Activated CD4-positive, alpha-beta T cell treated with anti-CD3 and anti-CD28 coated beads, Interleukin-2, amount 50 U/mL, for 48 hours (primary cell): ENCODE data around the gene PTER.

Experiments used
- DNase-seq, 2 experiments: peaks; one replicate each; pipeline ENCODE4 v3.0.0-alpha.2; 2020

Gene PTER

DNA sequence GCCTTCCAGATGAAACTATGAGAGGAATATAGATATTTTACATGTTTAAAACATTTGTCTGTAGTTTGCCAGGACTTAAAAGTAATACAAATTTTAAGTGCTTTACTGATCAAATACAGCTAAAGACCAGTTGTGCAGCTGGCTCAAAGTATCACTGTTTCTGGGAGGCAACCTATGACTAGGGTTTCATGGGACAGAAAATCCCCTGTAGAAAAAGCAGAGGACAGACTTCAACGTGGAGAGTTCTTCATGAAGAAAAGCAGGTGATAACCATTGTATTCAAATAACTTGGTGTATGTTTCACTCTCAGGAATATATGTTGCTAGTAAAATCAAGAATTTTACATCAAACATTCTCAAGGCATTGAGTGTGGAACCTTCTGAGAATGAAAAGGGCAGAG is 40.9 kb downstream of the PTER start:
- DNase-seq: no peak

DNA sequence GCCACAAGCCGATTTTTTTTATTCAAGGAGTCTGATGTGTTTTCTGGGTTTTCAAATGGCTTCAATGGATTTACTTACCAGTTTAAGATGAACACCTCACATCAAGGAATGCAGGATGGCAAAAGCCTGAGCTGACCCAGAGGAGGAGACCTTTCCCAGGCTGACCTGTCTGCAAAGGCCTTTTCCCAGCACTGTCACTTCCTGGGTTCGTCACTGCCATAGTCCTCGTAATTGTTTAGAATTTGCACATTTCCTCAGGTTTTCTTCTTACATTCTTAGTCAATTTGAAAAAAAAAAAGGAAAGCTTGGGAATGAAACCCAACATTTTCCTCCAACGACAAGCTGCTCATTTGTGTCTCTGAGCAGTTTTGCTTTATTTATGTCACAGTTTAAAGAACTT is 42.0 kb downstream of the PTER start:
- no peak for DNase-seq

DNA sequence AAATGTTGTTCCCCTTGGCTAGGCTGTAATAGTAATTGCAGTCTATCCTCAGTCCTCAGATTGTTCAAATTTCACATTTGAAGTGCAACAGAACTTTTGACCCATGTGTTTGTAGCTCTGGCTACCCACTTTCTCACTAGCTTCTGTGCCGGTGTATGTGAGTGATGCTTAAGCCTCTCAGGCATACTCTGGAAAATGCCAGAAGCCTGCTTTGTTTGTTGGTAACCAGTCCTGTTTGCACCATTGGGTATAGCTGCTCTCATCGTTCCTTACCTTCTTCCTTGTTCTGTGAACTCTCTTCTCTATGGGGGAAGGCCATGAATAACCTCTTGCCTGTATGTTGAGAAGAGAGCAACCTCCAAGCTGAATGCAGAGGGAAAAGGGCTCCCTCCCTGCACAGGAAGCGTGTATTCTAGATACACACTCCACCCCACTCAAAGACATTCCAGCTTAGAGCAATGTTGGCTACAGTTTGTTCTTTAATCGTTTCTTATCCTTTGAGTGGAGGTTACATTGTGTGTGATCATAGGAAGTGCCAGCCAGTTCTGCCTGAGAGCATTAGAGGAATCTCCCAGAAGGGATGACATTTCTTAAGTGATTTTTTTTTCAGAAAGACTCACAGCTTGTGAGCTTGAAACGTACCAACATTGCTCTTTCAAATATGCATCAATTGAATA is 44.4 kb downstream of the PTER start:
- no peak for DNase-seq

DNA sequence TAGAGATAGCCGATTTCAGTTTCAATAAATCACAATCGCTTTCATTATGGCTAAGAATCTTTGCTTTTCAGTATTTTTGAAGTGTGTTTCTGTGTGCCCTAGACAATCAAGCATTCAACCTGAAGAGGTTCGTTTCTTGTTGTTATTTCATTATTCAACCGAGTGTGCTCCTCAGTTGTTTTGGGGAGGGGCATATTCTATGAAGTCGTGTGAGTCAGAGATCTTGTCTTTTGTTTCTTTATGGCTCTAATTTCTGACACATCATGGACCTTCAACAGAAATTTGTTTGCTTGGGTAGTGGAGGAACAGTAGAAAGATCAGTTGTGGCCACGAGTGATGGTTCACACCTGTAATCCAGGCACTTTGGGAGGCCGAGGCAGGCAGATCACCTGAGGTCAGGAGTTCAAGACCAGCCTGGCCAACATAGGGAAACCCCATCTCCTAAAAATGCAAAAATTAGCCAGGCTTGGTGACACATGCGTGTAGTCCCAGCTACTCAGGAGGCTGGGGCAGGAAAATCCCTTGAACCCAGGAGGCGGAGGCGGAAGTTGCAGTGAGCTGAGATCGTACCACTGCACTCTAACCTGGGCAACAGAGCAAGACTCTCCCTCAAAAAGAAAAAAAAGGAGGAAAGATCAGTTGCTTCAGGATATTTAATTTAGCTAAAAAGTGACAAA is 46.6 kb downstream of the PTER start:
- DNase-seq: no peak

DNA sequence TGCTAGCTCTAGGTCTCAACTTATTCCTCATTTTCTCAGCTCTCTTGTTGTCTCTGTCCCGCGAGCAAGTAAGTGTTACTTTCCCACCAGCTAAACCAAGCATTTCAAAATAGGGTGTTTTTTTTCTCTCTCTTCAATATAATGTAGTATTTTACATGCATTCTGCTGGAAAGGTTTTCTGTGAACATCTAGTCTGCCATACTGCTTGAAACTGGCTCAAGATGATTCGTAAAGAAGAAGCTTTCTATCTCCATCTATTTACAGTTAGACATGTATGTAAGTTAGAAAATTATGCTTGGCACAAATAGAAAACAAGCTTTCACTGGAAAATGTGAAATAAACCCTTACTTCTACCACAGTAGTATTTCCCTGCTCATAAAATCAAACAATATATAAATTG is 53.7 kb downstream of the PTER start:
- no peak for DNase-seq

DNA sequence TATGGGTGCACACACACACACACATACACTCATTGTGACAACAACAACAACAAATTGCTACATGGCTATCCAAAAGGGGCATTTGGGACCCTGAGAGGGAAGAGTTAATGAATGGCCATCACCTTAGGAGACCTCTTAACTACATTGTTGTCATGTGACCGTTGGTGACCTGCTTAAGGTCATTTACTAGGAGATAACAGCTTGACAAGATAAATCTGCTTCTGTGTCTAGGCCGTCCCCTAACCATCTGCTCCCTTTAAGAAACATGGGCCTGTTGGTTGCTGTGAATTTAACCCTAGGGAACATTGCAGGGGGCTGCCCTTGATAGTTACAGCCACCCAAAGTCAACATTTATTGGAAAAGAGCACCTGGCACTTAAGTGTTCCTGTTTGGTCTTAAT is 55.1 kb downstream of the PTER start:
- DNase-seq: no peak

DNA sequence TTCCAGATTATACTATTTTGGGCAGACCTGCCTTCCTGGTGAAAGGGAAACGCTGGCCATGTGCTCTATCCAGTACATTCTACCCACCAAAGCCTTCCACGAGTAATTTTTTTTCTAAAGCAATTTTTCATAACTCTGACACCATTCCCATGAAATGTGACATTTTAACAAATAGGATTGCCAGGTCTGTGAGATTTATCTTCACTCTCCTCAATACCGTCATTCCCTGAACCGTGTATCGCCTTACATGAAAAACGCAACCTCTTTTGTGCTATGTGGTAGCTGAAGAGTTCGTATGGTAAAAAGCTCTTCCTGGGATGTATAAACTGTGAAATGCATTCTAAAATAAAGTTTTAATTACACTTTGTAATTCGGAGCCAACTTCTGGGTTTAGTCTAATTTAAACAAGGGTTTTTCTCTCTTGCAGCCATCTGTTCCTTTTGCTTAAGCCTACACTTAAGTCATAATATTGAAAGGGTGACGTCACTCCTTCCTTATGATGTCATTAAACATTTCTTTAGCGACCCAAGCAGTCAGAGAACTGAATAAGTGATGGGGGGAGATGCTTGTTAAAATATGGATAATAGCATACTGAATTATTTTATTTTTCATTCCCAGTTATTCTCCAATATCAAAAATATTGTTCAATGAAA is 57.2 kb downstream of the PTER start:
- DNase-seq: no peak

DNA sequence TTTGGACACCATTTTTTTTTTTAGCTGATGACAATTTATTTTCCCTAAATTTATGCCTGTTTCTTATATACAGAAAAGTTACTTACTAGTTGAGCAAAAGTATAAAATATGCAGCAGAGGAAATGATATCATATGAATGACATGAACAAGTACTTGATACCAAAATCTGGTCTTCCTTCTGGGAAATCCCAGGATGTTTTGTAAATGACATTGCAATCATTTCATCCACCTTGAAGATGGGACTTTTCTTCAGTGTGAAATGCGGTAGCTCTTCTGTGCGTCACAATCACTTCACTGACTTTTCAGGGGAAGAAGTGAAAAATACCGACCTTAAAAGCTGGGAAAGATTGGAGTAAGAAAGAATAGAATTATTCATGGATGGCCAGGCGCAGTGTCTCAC is 61.1 kb downstream of the PTER start:
- DNase-seq: no peak

DNA sequence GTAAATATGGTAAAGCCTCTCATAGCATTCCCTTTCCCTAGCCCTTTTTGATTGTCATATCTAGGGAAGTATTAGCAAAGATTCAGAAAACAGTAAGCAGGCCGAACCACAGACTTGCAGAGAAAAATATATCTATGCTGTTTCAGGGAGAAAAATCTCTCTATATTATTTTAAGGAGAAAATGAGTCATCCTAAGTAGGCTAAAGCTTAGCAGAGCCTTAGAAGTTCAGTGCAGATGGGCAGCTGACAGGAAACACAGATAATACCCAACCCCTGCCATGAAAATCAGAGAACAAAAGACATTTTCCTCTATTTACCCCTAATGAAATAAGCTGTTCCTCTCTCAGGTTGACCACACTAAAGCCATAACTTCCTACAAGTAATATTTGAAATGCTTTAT is 68.4 kb downstream of the PTER start:
- DNase-seq: no peak

DNA sequence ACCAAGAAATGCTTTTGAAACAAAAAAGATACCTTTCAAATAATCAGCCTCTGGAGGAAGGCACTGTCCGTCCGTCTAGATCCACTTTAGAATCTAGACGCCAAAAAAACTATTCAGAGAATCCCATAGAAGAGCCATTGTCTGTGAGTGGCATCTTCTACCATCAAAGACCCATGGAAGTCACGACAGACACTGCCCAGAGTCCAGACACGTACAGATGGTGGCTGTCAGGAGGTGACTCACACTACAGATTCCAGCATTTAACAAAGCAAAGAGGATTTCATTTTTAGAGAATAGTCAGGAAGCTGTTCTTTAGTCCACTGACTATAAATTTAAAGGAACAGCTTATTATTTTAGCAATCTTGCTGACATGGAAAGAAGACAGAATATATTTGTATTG is 73.2 kb downstream of the PTER start:
- no peak for DNase-seq

DNA sequence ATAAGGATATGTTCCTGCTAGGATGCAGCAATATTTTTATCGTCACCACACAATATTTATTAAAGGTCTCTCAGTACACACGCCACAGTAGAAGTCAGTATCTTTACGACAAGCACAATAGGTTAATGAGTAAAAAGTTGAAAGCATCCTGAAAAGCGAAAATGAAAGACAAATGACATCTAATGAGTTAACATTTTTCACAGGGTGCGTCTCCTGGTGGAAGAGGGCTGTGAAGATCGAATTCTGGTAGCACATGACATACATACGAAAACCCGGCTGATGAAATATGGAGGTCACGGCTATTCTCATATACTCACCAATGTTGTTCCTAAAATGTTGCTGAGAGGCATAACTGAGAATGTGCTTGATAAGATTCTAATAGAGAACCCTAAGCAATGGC is 74.0 kb downstream of the PTER start:
- DNase-seq: no peak

DNA sequence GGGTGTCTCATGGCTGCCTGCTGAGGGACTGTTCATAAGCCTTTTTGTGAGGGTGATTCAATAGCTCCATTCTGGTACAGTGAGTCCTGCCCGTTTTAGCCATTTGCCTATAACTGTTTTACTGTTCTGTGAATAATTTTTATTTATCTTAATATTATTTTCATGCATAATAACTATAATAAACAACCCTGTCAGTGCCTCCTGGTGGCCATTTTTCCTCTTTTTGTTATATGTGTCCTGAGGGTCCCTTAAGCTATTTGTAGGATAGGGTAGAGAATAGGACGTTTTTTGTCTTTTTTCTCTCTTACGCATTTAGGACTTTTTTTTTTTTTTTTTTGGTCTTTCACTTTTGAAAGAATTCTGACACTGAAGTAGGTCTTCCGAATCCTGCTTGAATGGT is 82.0 kb downstream of the PTER start:
- no peak for DNase-seq

DNA sequence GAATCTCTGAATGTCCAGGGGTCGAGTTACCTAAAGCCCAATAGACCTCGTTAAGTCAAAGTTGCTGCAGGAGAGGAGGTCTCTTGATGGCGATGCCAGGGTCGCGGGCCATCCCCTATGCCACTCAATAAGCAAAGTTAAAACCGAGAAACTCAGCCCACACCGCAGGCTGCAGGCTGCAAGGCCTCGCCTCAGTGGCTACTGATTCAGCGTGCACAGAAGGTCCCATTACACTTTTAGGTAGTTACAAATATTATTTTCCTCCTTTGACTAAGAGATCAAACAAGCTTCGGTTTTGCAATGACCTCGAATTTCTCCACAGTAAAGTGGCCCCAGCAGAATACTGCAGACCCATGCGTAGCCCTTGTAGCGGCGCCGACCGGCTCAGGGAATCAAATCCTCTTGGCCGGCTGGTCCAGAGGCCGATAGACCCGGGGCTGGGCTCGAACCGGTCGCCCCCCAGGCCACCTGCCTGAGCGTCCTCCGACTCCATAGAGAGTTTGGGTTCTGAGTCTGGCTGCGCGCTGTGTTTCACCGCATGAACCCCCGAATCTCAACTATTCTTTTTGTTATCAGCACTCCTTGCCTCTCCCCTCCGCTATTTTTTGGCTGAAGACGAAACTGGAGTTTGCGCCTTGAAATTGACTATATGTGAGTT is 82.6 kb downstream of the PTER start:
- no peak for DNase-seq

DNA sequence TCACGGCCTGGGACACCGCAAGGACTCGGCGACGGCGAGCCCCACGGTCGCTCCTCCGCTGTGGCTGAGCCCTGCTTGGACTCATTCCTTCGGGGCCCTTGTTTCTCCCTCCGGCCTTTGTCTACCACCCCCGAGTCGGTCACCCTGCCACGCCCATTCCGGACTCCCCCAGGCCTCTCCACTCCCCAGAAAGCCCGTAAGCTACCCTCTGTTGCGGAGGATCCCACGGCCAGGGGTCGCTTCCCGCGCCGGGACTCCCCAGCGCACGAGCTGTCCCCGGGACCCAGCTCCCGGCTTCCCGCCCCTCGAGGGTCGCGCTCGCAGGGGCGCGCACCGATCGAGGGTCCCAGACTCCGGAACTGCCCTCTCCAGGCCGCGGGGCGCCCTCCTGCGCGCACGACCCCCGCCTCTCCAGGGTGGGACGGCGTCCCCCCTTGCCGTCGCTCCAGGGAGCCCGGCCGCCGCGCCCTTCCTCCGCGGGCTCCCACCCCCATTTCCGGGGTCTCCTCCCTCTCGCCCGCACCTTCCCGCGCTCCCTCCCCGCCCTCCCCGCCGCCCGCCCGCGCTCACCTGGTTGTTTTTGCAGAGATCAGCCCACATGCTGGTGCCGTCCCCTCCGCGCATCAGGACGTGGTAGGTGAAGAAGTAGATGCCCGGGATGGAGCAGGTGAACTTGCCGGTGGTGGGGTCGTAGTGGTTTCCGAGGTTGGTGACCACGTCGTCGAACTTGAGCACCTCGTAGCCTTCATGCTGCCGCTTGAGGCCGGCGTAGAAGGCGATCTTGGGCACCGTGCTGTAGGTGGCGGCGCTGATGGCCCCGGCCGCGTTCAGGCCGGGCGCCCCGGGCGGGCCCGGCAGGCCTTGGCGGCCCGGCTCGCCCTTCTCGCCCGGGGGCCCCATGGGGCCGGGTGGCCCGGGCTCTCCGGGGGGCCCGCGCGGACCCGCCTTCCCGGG is 83.4 kb downstream of the PTER start:
- DNase-seq: peak; percentile 20 to 23

DNA sequence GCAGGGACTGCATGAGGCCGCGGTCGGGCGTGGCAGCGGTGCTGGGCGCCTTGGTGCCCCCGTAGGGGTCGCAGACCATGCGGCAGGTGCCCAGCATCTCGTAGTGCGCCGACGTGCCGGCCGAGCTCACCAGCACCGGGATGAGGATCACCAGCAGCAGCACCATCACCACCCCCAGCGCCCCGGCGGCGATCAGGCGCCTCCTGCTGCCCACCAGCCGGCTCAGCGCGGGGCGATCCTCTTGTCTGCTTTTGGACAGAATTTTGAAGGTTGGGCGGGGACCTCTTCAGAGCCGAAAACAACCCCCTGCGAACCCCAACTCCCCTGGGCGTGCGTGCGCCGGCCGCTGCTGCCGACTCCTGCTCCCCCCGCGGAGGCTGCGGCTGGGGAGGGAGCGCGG is 84.1 kb downstream of the PTER start:
- DNase-seq: peak; percentile 43 to 58

DNA sequence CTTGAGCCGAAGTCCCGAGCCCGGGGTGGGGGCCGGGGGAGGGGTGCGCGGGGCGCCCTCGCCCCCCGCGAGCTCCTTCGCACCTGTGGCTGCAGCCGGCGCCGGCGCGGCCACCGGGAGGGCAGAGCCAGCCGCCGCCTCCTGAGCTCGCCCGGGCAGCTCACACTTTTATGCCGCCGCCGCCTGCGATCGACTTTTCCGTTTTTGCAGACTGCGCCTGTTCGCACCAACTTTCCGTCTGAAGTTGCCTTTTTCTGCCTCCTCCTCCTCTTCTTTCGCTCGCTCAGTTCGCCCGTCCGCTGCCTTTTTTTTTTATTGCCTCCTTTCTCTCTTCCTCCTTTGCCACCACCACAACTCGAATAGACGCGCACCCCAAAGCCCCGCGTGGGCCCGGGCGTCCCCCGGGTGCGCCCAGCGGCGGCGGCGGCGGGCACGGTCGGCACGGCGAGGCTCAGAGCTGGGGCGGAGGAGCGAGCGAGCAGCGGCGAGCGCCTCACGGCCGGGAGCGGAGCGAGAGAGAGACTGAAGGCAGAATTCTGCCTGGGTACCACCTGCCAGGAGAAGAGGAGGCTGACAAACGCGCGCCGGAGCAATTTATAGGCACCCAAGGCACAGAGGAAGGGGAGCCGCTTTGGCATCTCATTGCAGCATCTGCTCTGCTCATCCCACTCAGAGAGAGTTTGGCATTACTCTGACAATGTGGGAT is 84.7 kb downstream of the PTER start, which contains the start of gene C1QL3:
Gene C1QL3, minus strand, starts transcription at position 569 of the 706 bp plus-strand sequence. CDS start 814 bp downstream, outside the sequence.
- DNase-seq: peak; percentile 31 to 45

DNA sequence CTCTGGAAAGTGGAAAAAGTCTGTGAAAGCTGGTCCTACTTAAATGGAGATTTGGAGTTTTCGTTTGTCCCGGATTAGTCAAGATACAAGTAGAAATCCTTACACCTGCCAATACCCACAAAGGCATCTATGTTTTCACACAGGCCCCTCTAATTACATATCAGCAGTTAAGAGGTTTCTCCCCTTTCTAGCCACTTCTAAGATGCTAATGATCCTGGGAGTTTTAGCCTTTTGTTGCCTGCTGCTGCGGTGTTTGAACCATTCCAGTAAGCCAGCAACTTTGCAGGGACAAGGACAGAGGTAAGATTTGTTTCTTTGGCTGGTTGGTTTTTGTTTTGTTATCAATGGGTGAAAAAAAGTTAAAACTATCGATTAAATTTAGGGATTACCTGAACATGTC is 90.6 kb downstream of the PTER start:
- no peak for DNase-seq

DNA sequence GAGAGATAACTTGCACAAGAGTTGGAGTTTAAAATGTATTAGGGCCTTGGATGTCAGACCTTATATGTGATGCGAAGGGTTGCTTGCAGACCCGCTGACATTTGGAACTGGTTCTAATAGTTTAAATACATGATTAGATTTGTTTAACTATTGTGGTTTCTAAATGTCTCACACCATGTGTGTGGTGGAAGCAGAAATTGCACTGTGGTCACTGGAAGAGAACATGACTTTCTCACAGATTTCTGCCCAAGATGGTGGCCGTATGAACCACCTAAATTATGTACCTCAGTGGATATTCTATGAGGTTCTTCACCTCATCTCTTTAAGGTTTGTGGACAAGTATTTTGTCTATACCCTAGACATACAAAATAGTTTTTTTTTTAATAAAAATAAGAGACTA is 93.0 kb downstream of the PTER start:
- no peak for DNase-seq

DNA sequence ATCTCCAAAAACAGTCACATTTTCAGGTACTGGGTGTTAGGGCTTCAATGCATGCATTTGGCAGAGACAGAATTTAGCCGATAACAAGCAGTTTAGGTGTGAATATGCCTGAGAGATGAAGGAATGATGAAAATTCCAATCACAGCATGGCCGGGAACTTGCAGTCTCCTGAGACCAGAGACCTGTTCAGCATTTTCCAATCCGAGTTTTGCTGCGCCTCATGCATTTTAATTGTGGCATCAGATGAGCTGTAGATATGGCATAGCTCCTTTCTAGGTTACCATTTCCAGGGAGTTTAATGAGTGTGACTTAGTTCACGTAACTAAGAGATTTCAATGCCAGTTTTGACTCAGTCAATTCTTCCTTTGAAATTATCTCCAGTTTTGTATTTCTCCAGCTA is 99.3 kb downstream of the PTER start:
- no peak for DNase-seq

DNA sequence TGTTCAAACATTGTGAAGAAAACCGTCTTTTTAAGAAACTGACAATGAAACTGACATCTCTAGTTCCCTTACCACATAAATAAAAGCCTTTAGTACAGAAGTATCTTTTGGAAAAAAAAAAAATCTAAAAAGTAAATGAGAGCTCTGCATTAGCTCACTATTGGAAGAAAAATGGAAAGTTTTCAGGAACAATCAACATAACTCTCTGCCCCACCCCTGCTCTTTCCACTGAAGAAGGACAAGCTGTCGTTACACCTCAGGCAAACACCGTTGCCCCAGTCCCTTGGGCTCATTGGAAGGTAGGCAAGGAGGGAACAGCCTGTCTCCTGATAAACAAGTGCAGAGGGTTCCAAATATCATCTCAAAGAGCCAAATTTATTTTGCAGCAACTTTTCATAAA is 107.3 kb downstream of the PTER start:
- no peak for DNase-seq

DNA sequence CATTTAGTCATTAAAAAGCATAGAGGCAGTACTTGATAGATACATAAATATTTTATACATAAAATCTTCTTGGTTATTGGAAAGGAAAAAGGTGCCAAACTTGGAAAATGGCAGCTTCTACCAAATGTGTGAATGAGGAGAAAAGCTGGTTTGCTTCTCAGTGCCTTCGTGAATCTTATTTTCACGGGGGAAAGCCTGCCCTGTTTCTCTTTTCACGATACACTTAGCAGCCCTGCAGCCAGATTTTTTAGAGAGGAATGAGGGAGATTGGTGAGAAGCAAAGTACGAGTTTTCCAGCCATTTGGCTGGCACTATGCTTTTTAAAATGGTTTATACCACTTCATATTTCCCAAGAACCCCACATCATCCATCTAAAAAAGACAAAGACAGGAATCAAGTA is 107.8 kb downstream of the PTER start:
- DNase-seq: no peak
